ENCODE measurements around the gene LYRM4.

LYRM4 gene

DNA sequence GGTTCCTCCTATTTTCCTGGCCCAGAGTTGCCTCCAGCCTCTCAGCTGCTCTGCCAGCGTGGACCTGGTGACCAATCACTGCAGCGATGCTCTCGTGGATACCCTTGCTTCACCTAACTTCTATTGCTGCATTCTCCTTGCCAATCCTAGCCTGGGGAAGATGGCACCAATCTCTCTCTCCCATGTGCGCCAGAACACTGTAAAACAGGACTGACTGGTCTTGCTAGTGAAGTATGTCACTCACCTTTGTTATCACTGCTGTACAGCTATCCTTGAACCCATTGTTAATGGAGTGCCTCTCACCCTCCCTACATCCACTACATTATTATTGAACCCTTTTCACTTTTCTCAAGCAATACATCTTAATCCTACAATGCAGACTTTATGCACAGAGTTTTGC is 80.1 kb downstream of the LYRM4 start:
- H3K4me3 ChIP-seq (ENCODE audit: low read depth, low read length) = no peak overlapping the region
- no peak for DNase-seq (ENCODE audit: low read depth, low spot score)
- POLR2A ChIA-PET = no interaction called here
- TF ChIP-seq, protein P1, sequence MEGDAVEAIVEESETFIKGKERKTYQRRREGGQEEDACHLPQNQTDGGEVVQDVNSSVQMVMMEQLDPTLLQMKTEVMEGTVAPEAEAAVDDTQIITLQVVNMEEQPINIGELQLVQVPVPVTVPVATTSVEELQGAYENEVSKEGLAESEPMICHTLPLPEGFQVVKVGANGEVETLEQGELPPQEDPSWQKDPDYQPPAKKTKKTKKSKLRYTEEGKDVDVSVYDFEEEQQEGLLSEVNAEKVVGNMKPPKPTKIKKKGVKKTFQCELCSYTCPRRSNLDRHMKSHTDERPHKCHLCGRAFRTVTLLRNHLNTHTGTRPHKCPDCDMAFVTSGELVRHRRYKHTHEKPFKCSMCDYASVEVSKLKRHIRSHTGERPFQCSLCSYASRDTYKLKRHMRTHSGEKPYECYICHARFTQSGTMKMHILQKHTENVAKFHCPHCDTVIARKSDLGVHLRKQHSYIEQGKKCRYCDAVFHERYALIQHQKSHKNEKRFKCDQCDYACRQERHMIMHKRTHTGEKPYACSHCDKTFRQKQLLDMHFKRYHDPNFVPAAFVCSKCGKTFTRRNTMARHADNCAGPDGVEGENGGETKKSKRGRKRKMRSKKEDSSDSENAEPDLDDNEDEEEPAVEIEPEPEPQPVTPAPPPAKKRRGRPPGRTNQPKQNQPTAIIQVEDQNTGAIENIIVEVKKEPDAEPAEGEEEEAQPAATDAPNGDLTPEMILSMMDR (IDR thresholded peaks at IDR 0.05; ENCODE audit: insufficient read depth, low read length, missing control alignments) = no peak
- CTCF ChIA-PET = interaction anchor here (1.2 to 2.3 kb wide), 4 partner anchors 10 to 222 kb away, joined by 3 to 8 read pairs (median 4); no protein-coding TSS in a partner anchor

DNA sequence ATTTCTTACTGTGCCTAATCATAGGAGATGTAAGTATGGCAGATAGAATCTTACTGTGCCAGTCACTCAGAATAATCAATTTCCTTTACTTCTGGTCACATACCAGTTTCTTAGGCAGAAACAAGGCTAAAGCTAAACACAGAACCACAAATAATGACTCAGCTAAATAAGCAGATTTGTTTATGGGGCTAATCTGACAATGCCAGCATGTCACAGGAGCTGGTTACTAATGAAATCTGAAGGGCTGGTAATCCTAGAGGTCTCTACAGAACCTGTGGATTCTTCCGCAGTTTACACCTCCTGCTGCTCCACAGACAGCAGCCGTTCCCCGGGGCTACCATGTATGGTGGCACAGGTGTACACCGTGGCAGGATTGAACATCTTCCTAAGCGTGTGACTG is 80.8 kb downstream of the LYRM4 start:
- TF ChIP-seq, protein P1 (IDR thresholded peaks at IDR 0.05; ENCODE audit: insufficient read depth, low read length, missing control alignments) = no peak
- POLR2A ChIA-PET = no interaction called here
- no peak for DNase-seq (ENCODE audit: low read depth, low spot score)
- CTCF ChIA-PET = interaction anchor here (1.2 to 2.3 kb wide), 3 partner anchors 35 to 222 kb away, joined by 3 to 8 read pairs (median 3); no protein-coding TSS in a partner anchor
- no peak overlapping the region for H3K4me3 ChIP-seq (ENCODE audit: low read depth, low read length)

DNA sequence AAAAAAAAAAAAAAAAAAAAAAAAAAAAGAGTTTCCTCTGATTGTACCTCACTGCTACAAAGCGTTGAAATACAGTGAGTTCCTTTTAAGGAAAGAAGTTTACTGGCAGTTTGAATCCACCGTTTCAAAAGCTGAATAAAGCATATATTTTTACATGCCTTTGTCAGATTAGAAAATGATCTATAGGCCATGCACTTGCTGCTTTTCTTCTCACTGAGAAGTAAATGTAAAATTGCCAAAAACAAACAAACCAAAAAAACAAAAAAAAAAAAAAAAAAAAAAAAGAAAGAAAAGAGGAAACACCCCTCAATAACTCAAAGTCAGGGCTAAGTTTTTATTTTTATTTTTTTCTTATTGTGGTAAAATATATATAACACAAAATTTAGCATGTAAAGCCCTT is 81.9 kb downstream of the LYRM4 start:
- no peak for DNase-seq (ENCODE audit: low read depth, low spot score)
- no peak overlapping the region for H3K4me3 ChIP-seq (ENCODE audit: low read depth, low read length)
- TF ChIP-seq, protein P1 (IDR thresholded peaks at IDR 0.05; ENCODE audit: insufficient read depth, low read length, missing control alignments) = no peak
- ChIA-PET POLR2A (no interaction called here), CTCF (interaction anchor here (1.0 to 2.3 kb wide), 2 partner anchors 35 kb away, joined by 4 to 8 read pairs; no protein-coding TSS in a partner anchor)

DNA sequence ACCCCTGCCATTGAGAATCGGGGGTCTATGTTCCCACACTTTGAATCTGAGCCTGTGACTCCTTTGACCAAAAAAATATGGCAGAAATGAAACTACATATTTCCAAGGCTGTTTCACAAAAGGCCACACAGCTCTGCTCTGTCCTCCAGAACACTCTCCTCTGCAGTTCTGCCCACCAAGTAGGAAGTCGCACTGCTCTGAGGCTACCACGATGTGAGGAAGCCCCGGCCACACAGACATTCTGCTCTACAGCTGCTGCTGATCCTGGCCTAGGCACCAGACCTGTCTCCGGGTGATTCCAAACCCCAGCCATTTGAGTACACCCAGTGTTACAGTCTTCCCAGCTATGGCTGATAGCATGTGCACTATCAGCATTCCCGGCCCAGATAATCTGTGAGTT is 85.1 kb downstream of the LYRM4 start:
- CTCF ChIA-PET = interaction anchor here (1.4 kb wide), 1 partner anchor 32 kb away, joined by 3 read pairs; no protein-coding TSS in a partner anchor
- POLR2A ChIA-PET = no interaction called here
- no peak overlapping the region for H3K4me3 ChIP-seq (ENCODE audit: low read depth, low read length)
- TF ChIP-seq, protein P1 (IDR thresholded peaks at IDR 0.05; ENCODE audit: insufficient read depth, low read length, missing control alignments) = no peak
- DNase-seq (ENCODE audit: low read depth, low spot score) = no peak

DNA sequence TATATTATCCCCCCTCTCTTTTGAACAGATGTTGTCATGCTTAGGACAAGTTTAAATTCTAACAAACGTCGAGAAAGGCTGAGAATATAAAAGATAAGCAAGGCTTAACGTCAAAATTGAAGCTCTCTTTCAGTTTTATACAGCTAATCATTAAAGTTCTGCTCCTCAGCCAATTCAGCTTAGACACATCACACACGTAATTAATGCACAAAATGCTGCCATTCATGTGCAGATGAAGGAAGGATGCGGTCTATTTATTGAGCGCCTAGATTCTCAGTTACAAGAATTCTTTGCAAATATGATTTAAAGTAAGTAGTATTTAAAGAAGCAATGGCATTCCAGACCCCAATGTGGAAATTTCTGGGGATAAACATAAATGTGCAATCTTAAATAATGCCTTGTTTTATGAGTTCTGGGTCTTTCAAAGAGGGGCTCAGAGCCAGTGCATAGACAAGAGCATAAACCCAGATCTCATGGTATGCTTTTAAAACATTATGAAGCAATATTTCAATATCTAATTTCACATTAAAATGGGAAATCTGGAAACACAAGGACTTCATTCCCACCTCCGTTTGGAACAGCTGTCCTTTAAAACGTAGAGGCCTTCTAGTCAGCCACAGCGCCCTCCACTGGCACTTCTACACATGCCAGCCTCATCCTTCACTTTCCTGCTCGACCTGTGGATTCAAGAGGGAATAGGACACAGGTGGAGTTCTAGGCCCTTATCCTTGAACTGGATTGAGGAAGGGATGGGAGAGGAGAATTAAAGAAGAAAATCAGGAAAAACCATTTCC is 85.8 kb downstream of the LYRM4 start:
- TF ChIP-seq, protein P1 (IDR thresholded peaks at IDR 0.05; ENCODE audit: insufficient read depth, low read length, missing control alignments) = peak; percentile 10
- ChIA-PET POLR2A (no interaction called here), CTCF (interaction anchor here (0.7 to 2.1 kb wide), 5 partner anchors 11 to 228 kb away, joined by 3 to 6 read pairs (median 4); no protein-coding TSS in a partner anchor)
- DNase-seq (ENCODE audit: low read depth, low spot score) = no peak
- no peak overlapping the region for H3K4me3 ChIP-seq (ENCODE audit: low read depth, low read length)

DNA sequence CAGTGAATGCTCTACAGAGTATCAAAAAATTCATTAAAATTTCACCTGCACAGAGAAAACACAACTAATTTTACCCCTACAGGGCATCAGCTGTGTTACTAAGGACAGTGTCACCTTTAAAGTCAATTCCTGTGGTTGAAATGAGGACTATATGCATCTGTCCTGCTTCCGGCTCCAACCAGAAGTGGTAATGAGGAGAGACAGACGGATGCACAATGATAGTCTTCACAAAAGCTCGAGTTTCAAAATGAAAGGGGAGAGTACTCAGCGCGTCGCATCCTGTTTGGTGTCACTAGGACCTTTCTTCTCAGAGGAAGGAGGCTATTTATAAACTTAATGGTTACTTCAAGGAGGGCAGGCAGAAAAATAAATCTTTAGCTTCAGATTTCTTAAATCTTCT is 86.5 kb downstream of the LYRM4 start:
- no peak for DNase-seq (ENCODE audit: low read depth, low spot score)
- CTCF ChIA-PET = interaction anchor here (0.6 to 2.4 kb wide), 5 partner anchors 8 to 228 kb away, joined by 3 to 10 read pairs (median 5); no protein-coding TSS in a partner anchor
- H3K4me3 ChIP-seq (ENCODE audit: low read depth, low read length) = no peak overlapping the region
- TF ChIP-seq, protein P1 (IDR thresholded peaks at IDR 0.05; ENCODE audit: insufficient read depth, low read length, missing control alignments) = no peak
- POLR2A ChIA-PET = interaction anchor here (0.7 kb wide), 1 partner anchor 830 kb away, joined by 3 read pairs; no protein-coding TSS in a partner anchor

Measured in AG04449 (cell line).